Activated CD4-positive, alpha-beta memory T cell treated with anti-CD3 and anti-CD28 coated beads for 36 hours (primary cell): Measurements from ENCODE around the gene ME3. TPM values are rescaled to one million over a fixed set of nuclear protein-coding genes. Genes with fewer than 3 reads are reported as not detected.

ENCODE experiments used
- CTCF ChIA-PET: fragments of 350-600 bp; sonication (Branson Sonifier 250); formaldehyde crosslinking; loops from one replicate; lab custom pipeline; 2021; ENCODE audit warnings: antibody characterized with exemption, inconsistent platforms; lab: Charles Lee
- POLR2A ChIA-PET: fragments of 350-600 bp; sonication (Branson Sonifier 250); formaldehyde crosslinking; loops from one replicate; lab custom pipeline; 2021; ENCODE audit warnings: antibody characterized with exemption; lab: Charles Lee
- DNase-seq: peaks from one replicate; pipeline ENCODE4 v3.0.0-alpha.2; 2020
- H3K27ac Mint-ChIP-seq: one replicate; pipeline ENCODE4 v1.8.0; 2021; ENCODE audit warnings: mixed read lengths
- H3K27me3 Mint-ChIP-seq: one replicate; pipeline ENCODE4 v1.8.0; 2021; ENCODE audit warnings: mixed read lengths
- H3K36me3 Mint-ChIP-seq: one replicate; pipeline ENCODE4 v1.8.0; 2021; ENCODE audit warnings: mixed read lengths
- H3K4me1 Mint-ChIP-seq: one replicate; pipeline ENCODE4 v1.8.0; 2021; ENCODE audit warnings: low read depth, mixed read lengths
- H3K4me3 Mint-ChIP-seq: one replicate; pipeline ENCODE4 v1.8.0; 2021; ENCODE audit warnings: mild to moderate bottlenecking, mixed read lengths
- H3K9me3 Mint-ChIP-seq: one replicate; pipeline ENCODE4 v1.8.0; 2021; ENCODE audit warnings: mixed read lengths
- intact Hi-C: fragments of 100-400 bp; cut with micrococcal nuclease; formaldehyde crosslinking; loops from one replicate; pipeline ENCODE4 v1.15.1; 2023
- total RNA-seq, 2 experiments: library from RNA; stranded (reverse); gene quantifications; one replicate each; pipeline ENCODE4 v1.2.3, GENCODE V29; 2021

Gene ME3
- total RNA-seq, 2 experiments from 2014 or later = 2.3 to 2.8 TPM

GRCh38 chr11:86589856-86590589 lies 82.4 kb downstream of the ME3 start:
- ChIA-PET POLR2A (no interaction called here), CTCF (interaction anchor here (0.7 to 1.4 kb wide), 2 partner anchors 18 to 133 kb away, joined by 3 read pairs; no protein-coding TSS in a partner anchor)
- DNase-seq = no peak
- no peaks in the 10 kb centered on the region for H3K9me3 Mint-ChIP-seq
- peaks cover 54% of the 10 kb centered on the region for H3K4me1 Mint-ChIP-seq
- no peaks in the 10 kb centered on the region for H3K27me3 Mint-ChIP-seq
- H3K36me3 Mint-ChIP-seq = no peaks in the 10 kb centered on the region
- intact Hi-C loops = loop anchor here (1.0 to 5.0 kb wide), 5 partner anchors 211 to 763 kb away; partner anchors contain the start of gene TMEM135
- no peak overlapping the region for H3K27ac Mint-ChIP-seq
- no peak overlapping the region for H3K4me3 Mint-ChIP-seq

GRCh38 chr11:86589204-86589603 lies 83.2 kb downstream of the ME3 start:
- Mint-ChIP-seq H3K4me3 (no peak overlapping the region), H3K36me3 (no peaks in the 10 kb centered on the region), H3K27me3 (no peaks in the 10 kb centered on the region), H3K27ac (no peak overlapping the region), H3K9me3 (no peaks in the 10 kb centered on the region), H3K4me1 (peaks cover 47% of the 10 kb centered on the region)
- ChIA-PET POLR2A (no interaction called here), CTCF (no interaction called here)
- intact Hi-C loops = no loop called here
- DNase-seq = no peak

DNA sequence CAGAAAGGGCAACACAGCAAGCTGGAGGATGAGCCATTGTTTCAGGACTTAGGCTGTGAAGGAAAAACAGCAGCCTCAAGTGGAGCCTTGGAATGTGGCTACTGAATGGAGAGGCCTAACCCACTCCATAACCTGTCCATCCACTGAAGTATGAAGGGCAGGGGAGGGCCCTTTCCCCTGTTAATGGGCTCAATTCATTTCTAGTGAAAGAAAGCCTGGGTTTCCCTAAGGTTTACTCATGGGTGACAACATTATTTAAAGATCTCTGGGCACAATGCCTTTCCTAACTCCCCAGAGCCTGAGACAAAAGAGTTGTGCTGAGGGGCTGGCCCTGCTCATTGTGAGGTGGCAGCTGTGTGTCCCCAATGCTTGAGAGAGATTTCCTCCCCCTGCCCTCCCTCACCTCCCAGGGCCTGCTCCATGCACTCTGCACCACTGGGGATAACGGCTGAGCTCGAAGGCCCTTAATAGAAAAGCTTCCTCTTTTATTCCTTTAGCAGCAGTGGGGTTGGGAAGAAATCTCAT lies 83.8 kb downstream of the ME3 start:
- no peak for DNase-seq
- ChIA-PET CTCF (no interaction called here), POLR2A (no interaction called here)
- Mint-ChIP-seq H3K4me1 (peaks cover 41% of the 10 kb centered on the region), H3K27me3 (no peaks in the 10 kb centered on the region), H3K9me3 (no peaks in the 10 kb centered on the region), H3K36me3 (no peaks in the 10 kb centered on the region), H3K27ac (no peak overlapping the region), H3K4me3 (no peak overlapping the region)
- intact Hi-C loops = no loop called here

DNA sequence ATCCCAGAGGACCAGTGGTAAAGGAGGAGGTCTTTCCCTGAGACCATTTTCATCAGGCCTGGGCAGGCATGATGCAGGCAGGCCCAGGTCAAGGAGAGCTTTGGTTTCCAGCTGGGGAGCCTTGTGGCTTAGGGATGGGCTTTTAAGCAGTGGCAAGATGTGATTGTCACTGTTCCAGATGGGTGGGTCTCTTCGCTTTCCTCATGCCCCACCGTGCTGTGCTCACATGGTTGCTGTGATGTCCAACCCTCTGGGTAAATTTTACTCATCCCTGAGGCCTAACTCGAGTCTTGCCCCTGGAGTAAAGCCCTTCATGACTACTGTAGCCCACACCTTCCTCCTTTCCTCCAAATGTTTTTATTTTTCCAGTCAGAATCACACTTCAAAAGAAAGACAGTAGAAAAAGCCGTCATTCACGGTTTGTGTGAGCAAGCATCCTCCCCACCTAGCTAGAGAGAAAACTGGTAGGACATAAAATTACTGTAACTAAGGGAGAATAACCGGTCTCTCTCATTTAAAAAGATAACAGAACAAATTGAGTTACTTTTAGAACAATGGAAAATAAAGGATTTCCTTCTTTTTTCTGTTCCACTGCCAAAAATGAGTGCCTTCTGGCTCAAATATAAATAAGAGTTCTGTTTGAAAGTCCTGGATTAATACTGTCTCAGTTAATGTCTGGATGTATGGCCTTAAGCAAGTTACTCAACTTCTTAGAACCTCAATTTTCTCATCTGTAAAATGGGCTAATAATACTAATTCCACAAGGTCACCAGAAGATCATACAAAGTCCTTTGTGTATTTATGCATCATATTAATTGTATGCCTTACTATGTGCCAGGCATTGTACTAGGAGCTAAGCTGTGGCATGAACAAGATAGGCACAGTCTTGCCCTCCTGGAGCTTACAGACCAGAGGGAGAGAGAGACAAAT lies 84.9 kb downstream of the ME3 start:
- ChIA-PET POLR2A (no interaction called here), CTCF (no interaction called here)
- DNase-seq = no peak
- Mint-ChIP-seq H3K36me3 (no peaks in the 10 kb centered on the region), H3K9me3 (no peaks in the 10 kb centered on the region), H3K27ac (no peak overlapping the region), H3K4me1 (peaks cover 30% of the 10 kb centered on the region), H3K27me3 (no peaks in the 10 kb centered on the region), H3K4me3 (no peak overlapping the region)
- intact Hi-C loops = no loop called here

DNA sequence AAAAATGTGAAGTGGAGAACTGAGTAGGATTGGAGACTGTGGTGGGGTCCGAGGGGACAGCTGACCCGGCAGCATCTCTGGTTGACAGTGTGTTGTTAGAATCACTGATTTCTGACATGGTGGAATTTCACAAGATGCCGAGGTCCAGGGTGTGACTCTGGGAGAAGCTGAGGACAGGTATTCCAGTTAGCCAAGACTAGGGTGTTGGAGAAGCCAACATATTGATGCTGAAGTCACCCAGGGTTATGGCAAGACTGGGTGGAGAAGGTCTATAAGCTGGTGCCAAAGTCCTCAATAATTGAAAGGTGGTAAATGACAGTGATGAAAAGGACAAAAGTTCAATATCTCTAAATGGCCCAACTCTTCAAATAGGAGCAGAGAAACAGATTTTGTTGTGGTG lies 86.1 kb downstream of the ME3 start:
- intact Hi-C loops = no loop called here
- ChIA-PET CTCF (interaction anchor here (2.0 kb wide), 1 partner anchor 22 kb away, joined by 5 read pairs; no protein-coding TSS in a partner anchor), POLR2A (no interaction called here)
- peaks cover 18% of the 10 kb centered on the region for H3K4me1 Mint-ChIP-seq
- H3K36me3 Mint-ChIP-seq = no peaks in the 10 kb centered on the region
- H3K9me3 Mint-ChIP-seq = no peaks in the 10 kb centered on the region
- no peaks in the 10 kb centered on the region for H3K27me3 Mint-ChIP-seq
- no peak overlapping the region for H3K4me3 Mint-ChIP-seq
- no peak for DNase-seq
- H3K27ac Mint-ChIP-seq = no peak overlapping the region

GRCh38 chr11:86582898-86583297 lies 89.5 kb downstream of the ME3 start:
- peaks cover 3% of the 10 kb centered on the region for H3K27me3 Mint-ChIP-seq
- H3K4me3 Mint-ChIP-seq = no peak overlapping the region
- no peak overlapping the region for H3K27ac Mint-ChIP-seq
- CTCF ChIA-PET = no interaction called here
- POLR2A ChIA-PET = no interaction called here
- intact Hi-C loops = no loop called here
- H3K9me3 Mint-ChIP-seq = no peaks in the 10 kb centered on the region
- H3K36me3 Mint-ChIP-seq = no peaks in the 10 kb centered on the region
- peaks cover 6% of the 10 kb centered on the region for H3K4me1 Mint-ChIP-seq
- DNase-seq = no peak

DNA sequence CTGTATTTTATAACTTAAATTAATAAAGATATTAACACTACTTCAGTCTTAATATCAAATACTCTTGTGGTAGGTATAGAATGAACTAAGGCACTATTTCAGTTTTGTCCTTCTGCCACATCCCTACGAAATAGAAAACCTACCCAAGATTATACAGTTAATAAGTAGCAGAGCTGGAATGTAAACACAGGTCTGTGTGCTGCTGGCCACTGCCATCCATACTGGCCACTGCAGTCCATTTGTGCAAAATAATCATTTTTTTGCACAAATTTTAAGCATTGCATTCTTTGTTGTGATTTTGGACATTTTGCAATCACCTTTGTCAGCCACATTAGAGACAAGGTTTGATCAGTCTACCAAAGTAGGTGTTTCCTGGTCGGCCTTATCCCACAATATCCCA lies 91.9 kb downstream of the ME3 start:
- CTCF ChIA-PET = no interaction called here

DNA sequence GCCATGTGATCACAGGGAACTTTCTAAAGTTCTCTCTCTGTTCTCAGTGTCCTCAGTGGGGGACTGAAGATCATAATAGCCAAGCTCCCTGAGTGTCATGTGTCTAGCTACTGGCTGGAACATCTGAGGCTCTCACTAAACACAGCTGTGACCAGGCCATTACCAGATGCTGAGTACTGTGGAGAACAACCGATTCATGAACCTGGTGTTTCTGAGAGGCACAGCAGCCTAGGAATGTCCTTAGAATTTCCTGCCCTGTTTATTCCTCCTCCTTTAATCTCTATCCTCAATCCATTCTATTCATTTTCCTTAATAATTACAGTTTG lies 93.0 kb downstream of the ME3 start:
- Mint-ChIP-seq H3K9me3 (no peaks in the 10 kb centered on the region), H3K4me3 (no peak overlapping the region), H3K27me3 (peaks cover 3% of the 10 kb centered on the region), H3K27ac (no peak overlapping the region), H3K36me3 (no peaks in the 10 kb centered on the region), H3K4me1 (no peaks in the 10 kb centered on the region)
- ChIA-PET POLR2A (no interaction called here), CTCF (no interaction called here)
- DNase-seq = no peak
- intact Hi-C loops = no loop called here

More for the DNA sequence above, 91.9 kb downstream of the ME3 start:
- H3K4me3 Mint-ChIP-seq = no peak overlapping the region
- H3K27ac Mint-ChIP-seq = no peak overlapping the region
- peaks cover 3% of the 10 kb centered on the region for H3K27me3 Mint-ChIP-seq
- H3K36me3 Mint-ChIP-seq = no peaks in the 10 kb centered on the region
- intact Hi-C loops = no loop called here
- H3K9me3 Mint-ChIP-seq = no peaks in the 10 kb centered on the region
- POLR2A ChIA-PET = no interaction called here
- H3K4me1 Mint-ChIP-seq = no peaks in the 10 kb centered on the region
- DNase-seq = no peak

DNA sequence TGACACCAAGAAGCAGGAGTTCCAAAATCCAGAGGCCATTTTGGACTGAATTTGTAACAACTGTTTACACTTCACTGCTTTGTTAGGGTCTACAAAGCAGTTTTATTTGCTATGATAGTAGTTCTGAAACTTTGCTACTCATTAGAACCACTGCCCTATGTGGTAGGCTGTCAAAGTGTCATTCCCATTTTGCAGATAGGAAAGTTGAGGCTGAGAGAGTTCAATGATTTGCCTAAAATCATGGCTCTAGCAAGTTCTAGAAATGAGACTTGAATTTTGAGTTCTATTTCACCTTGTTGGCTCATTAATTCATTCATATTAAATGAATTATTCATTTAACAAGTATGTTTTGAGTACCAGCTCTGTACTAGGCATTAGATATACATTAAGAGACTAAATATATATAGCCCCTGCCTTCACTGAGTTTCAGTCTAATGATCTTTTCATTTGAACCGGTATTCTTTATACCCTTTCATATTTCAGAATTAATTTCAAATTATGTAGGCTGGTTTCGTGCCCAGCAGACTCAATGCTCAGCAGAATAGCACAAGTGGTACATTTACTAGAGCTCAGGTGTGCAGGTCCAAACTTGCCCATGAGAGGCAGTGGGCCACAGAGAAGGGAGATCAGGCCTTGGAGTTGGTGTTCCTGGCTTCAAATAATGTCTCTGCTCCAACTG lies 93.5 kb downstream of the ME3 start:
- no peaks in the 10 kb centered on the region for H3K4me1 Mint-ChIP-seq
- ChIA-PET CTCF (no interaction called here), POLR2A (no interaction called here)
- H3K9me3 Mint-ChIP-seq = no peaks in the 10 kb centered on the region
- no peaks in the 10 kb centered on the region for H3K36me3 Mint-ChIP-seq
- H3K27me3 Mint-ChIP-seq = peaks cover 3% of the 10 kb centered on the region
- intact Hi-C loops = no loop called here
- H3K4me3 Mint-ChIP-seq = no peak overlapping the region
- H3K27ac Mint-ChIP-seq = no peak overlapping the region
- DNase-seq = no peak

- DNase-seq = no peak
- Mint-ChIP-seq H3K27me3 (peaks cover 3% of the 10 kb centered on the region), H3K36me3 (no peaks in the 10 kb centered on the region), H3K4me3 (no peak overlapping the region), H3K27ac (no peak overlapping the region), H3K9me3 (no peaks in the 10 kb centered on the region), H3K4me1 (no peaks in the 10 kb centered on the region)
- intact Hi-C loops = no loop called here
- POLR2A ChIA-PET = no interaction called here
- CTCF ChIA-PET = no interaction called here
Measured at GRCh38 chr11:86577644-86578636, 94.5 kb downstream of the ME3 start.

DNA sequence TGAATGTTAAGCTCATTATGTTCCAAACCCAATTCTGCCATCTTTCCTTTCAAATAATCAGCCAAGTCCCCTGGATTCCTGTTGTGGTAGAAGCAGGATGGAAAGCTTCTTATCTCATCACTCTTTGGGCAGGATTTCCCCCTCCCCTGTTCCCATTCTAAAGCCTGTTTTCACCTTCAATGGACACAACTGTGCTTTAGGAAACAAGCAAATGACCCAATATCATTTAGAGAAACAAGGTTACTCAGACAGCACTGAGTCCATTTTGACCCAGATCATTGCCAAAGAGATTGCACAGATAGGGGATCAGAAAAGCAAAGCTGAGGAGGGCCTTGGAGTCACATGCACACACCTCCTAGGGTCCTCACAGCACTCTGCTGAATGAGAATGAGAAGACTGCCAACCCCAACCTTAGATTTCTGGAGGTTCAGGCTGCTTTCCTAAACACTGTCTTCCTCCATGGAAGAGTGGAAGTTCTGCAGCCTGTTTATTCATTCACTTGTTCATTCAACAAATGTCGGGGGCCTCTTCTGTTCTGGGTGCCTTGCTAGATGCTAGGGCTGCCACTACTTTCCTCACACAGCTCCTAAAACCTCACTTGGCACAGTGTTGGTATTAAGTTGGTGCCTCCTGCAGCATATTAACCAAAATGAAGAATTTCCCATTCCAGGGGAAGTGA lies 95.3 kb downstream of the ME3 start:
- ChIA-PET POLR2A (no interaction called here), CTCF (interaction anchor here (1.5 kb wide), 1 partner anchor 120 kb away, joined by 4 read pairs; no protein-coding TSS in a partner anchor)
- H3K9me3 Mint-ChIP-seq = no peaks in the 10 kb centered on the region
- intact Hi-C loops = no loop called here
- no peak overlapping the region for H3K4me3 Mint-ChIP-seq
- H3K27me3 Mint-ChIP-seq = peaks cover 3% of the 10 kb centered on the region
- DNase-seq = no peak
- no peaks in the 10 kb centered on the region for H3K36me3 Mint-ChIP-seq
- H3K4me1 Mint-ChIP-seq = no peaks in the 10 kb centered on the region
- no peak overlapping the region for H3K27ac Mint-ChIP-seq
